ENCODE results near the gene CKS1B.
"Not testable (repeated sequence)": the region's sequence is repeated elsewhere in the genome, so short reads cannot be mapped to it uniquely, and the experiment has no call there.

Gene CKS1B

GRCh38 chr1:154982897-154983648 is 8.6 kb downstream of the CKS1B start, which contains the start of gene FLAD1:
Gene FLAD1 (plus strand): TSS chr1:154983344. CDS start chr1:154983695, 351 bp downstream.
- H3K36me3 ChIP-seq = peaks cover 51% of the 10 kb centered on the region
- peak within 1 kb of the TSS; percentile 68 for H3K4me3 ChIP-seq (ENCODE audit: low read depth, low read length)
- DNase-seq = peak; percentile 100
- H3K9me3 ChIP-seq (ENCODE audit: severe bottlenecking) = no peaks in the 10 kb centered on the region
- no peak for TF ChIP-seq CTCF (IDR thresholded peaks at IDR 0.05; ENCODE audit: low read depth, low read length)
- H3K27ac ChIP-seq = peak within 1 kb of the TSS; percentile 91
- no peaks in the 10 kb centered on the region for H3K27me3 ChIP-seq (ENCODE audit: insufficient read depth, low read depth, severe bottlenecking)

- H3K36me3 ChIP-seq = peaks cover 54% of the 10 kb centered on the region
- H3K9me3 ChIP-seq (ENCODE audit: severe bottlenecking) = no peaks in the 10 kb centered on the region
- TF ChIP-seq CTCF (IDR thresholded peaks at IDR 0.05; ENCODE audit: low read depth, low read length) = no peak
- DNase-seq = peak; percentile 51
- peak overlapping the region; percentile 85 for H3K27ac ChIP-seq
- no peaks in the 10 kb centered on the region for H3K27me3 ChIP-seq (ENCODE audit: insufficient read depth, low read depth, severe bottlenecking)
- peak overlapping the region; percentile 68 for H3K4me3 ChIP-seq (ENCODE audit: low read depth, low read length)
Measured at GRCh38 chr1:154983776-154984466, 9.4 kb downstream of the CKS1B start.

GRCh38 chr1:154986736-154987135 is 12.3 kb downstream of the CKS1B start:
- not testable (repeated sequence) for H3K27ac ChIP-seq; H3K4me3 ChIP-seq (ENCODE audit: low read depth, low read length); H3K9me3 ChIP-seq (ENCODE audit: severe bottlenecking); H3K27me3 ChIP-seq (ENCODE audit: insufficient read depth, low read depth, severe bottlenecking); DNase-seq
- H3K36me3 ChIP-seq = peaks cover 58% of the 10 kb centered on the region

- no peak for TF ChIP-seq CTCF (IDR thresholded peaks at IDR 0.05; ENCODE audit: low read depth, low read length)
- no peaks in the 10 kb centered on the region for H3K9me3 ChIP-seq (ENCODE audit: severe bottlenecking)
- peaks cover 56% of the 10 kb centered on the region for H3K36me3 ChIP-seq
- no peak overlapping the region for H3K4me3 ChIP-seq (ENCODE audit: low read depth, low read length)
- H3K27ac ChIP-seq = no peak overlapping the region
- DNase-seq = no peak
- no peaks in the 10 kb centered on the region for H3K27me3 ChIP-seq (ENCODE audit: insufficient read depth, low read depth, severe bottlenecking)
Measured at GRCh38 chr1:154987326-154987725, 12.8 kb downstream of the CKS1B start.

GRCh38 chr1:154988058-154988954 is 13.8 kb downstream of the CKS1B start:
- Histone ChIP-seq H3K9me3 (ENCODE audit: severe bottlenecking) (no peaks in the 10 kb centered on the region), H3K27ac (peak overlapping the region; percentile 2; the same call in 1 of the 2 replicates), H3K4me3 (ENCODE audit: low read depth, low read length) (no peak overlapping the region), H3K36me3 (peaks cover 59% of the 10 kb centered on the region), H3K27me3 (ENCODE audit: insufficient read depth, low read depth, severe bottlenecking) (no peaks in the 10 kb centered on the region)
- peak; percentile 68 for TF ChIP-seq CTCF (IDR thresholded peaks at IDR 0.05; ENCODE audit: low read depth, low read length)
- peak; percentile 65 for DNase-seq

Data from WERI-Rb-1 (cell line).